ENCODE data around the gene CCL14. TPM values are rescaled to one million over a fixed set of nuclear protein-coding genes. Genes with fewer than 3 reads are reported as not detected.

Gene CCL14
- not detected in 2 replicates for total RNA-seq

DNA sequence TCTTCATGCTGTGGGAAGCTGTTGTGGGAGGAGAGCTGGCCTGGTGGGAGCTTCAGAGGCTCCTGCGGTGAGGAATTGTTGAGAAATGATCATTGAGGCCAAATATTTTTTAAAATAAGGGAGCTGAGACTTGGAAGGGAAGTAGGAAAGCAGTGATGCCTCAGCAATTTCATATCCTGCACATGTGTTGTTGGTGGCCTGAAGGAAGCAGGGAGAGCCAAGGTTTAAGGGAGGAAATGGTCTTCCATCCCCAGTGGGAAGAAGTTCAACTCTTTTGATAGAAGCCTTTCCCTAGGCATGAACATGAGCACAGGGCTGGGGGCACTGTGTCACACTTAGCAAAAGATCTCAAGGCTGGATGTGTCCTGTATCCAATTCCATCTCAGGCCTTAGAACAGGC, at the start of gene CCL14:
Gene CCL14 (minus strand): TSS at position 87 of the 400 bp plus-strand sequence. CDS start 80 bp downstream, at position 7.
- no peaks in the 10 kb centered on the region for H3K36me3 ChIP-seq (ENCODE audit: control insufficient read depth, insufficient read depth, low read length)
- no peaks in the 10 kb centered on the region for H3K27me3 ChIP-seq (ENCODE audit: control insufficient read depth, insufficient read depth, low read length)
- H3K4me3 ChIP-seq (ENCODE audit: low read depth, low read length) = no peak within 1 kb of the TSS
- no peak for DNase-seq (ENCODE audit: low read depth)
- TF ChIP-seq, protein P1, sequence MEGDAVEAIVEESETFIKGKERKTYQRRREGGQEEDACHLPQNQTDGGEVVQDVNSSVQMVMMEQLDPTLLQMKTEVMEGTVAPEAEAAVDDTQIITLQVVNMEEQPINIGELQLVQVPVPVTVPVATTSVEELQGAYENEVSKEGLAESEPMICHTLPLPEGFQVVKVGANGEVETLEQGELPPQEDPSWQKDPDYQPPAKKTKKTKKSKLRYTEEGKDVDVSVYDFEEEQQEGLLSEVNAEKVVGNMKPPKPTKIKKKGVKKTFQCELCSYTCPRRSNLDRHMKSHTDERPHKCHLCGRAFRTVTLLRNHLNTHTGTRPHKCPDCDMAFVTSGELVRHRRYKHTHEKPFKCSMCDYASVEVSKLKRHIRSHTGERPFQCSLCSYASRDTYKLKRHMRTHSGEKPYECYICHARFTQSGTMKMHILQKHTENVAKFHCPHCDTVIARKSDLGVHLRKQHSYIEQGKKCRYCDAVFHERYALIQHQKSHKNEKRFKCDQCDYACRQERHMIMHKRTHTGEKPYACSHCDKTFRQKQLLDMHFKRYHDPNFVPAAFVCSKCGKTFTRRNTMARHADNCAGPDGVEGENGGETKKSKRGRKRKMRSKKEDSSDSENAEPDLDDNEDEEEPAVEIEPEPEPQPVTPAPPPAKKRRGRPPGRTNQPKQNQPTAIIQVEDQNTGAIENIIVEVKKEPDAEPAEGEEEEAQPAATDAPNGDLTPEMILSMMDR (IDR thresholded peaks at IDR 0.05; ENCODE audit: insufficient read depth, low read length, poor library complexity, severe bottlenecking) = no peak

DNA sequence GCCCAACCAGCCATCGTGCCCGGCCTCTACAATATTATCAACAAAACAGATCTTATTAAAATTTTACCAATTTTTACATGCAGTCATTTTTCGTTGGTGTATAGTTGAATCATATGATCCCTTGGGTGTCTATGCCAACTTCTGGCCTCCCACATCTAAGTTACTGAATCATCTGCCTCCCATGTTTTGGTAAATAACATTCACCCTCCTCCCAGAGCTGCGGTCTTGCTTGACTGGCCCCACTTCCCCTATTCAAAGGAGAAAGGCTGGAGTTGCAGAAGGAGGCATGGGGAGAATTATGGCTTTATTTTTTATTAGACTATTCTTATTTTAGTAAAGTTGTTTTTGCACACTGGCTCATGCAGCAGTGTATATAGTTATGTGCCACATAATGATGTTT, 49.7 kb upstream of the CCL14 start:
- Histone ChIP-seq H3K36me3 (ENCODE audit: control insufficient read depth, insufficient read depth, low read length) (no peaks in the 10 kb centered on the region), H3K27me3 (ENCODE audit: control insufficient read depth, insufficient read depth, low read length) (peaks cover 2% of the 10 kb centered on the region), H3K4me3 (ENCODE audit: low read depth, low read length) (no peak overlapping the region)
- DNase-seq (ENCODE audit: low read depth) = no peak
- TF ChIP-seq, protein P1 (IDR thresholded peaks at IDR 0.05; ENCODE audit: insufficient read depth, low read length, poor library complexity, severe bottlenecking) = no peak

DNA sequence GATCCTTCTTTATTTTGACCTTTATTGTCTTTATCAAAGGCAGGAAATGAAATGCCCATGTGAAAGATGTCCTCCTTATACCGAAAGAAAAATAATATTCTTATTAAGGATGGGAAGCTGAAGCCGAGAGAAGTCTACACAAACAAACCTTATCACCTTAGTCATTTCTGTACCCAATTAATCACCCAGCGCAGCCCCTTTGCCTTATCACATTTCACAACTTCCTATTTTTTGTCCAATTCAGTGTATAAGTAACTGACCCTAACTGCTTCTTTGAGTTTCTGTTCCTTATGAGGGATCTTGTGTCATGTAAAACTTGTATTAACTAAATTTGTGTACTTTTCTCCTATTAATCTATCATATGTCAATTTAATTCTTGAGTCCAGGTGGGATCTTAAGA, 47.6 kb upstream of the CCL14 start:
- TF ChIP-seq, protein P1 (IDR thresholded peaks at IDR 0.05; ENCODE audit: insufficient read depth, low read length, poor library complexity, severe bottlenecking) = no peak
- Histone ChIP-seq H3K4me3 (ENCODE audit: low read depth, low read length) (no peak overlapping the region), H3K27me3 (ENCODE audit: control insufficient read depth, insufficient read depth, low read length) (peaks cover 2% of the 10 kb centered on the region), H3K36me3 (ENCODE audit: control insufficient read depth, insufficient read depth, low read length) (no peaks in the 10 kb centered on the region)
- no peak for DNase-seq (ENCODE audit: low read depth)

DNA sequence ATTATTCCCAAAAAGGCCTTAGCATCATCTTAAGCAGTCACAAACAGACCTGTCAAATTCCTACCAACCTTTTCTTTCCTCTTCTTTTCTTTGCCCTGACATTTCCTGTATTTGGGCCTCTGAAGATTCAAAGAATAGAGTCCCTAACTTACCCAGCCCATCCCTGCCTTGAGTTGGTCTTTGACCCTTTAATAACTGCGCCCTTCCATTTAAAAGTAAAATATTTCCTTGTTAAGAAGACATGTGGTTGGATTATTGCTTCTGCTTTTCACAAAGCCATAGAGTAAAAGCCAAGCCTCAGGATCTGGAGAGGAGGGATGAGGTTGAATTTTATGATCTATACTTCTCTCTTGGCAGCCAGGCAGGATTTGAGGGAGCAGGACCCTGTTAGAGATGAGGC, 44.4 kb upstream of the CCL14 start:
- no peaks in the 10 kb centered on the region for H3K36me3 ChIP-seq (ENCODE audit: control insufficient read depth, insufficient read depth, low read length)
- no peak for DNase-seq (ENCODE audit: low read depth)
- peaks cover 2% of the 10 kb centered on the region for H3K27me3 ChIP-seq (ENCODE audit: control insufficient read depth, insufficient read depth, low read length)
- TF ChIP-seq, protein P1 (IDR thresholded peaks at IDR 0.05; ENCODE audit: insufficient read depth, low read length, poor library complexity, severe bottlenecking) = no peak
- H3K4me3 ChIP-seq (ENCODE audit: low read depth, low read length) = no peak overlapping the region

- Histone ChIP-seq H3K4me3 (ENCODE audit: low read depth, low read length) (no peak overlapping the region), H3K27me3 (ENCODE audit: control insufficient read depth, insufficient read depth, low read length) (peaks cover 1% of the 10 kb centered on the region), H3K36me3 (ENCODE audit: control insufficient read depth, insufficient read depth, low read length) (no peaks in the 10 kb centered on the region)
- DNase-seq (ENCODE audit: low read depth) = no peak
- TF ChIP-seq, protein P1 (IDR thresholded peaks at IDR 0.05; ENCODE audit: insufficient read depth, low read length, poor library complexity, severe bottlenecking) = no peak
These were observed 41.2 kb upstream of the CCL14 start for GRCh38 chr17:36027761-36028160.

GRCh38 chr17:36024106-36024869, 37.8 kb upstream of the CCL14 start:
- Histone ChIP-seq H3K27me3 (ENCODE audit: control insufficient read depth, insufficient read depth, low read length) (no peaks in the 10 kb centered on the region), H3K36me3 (ENCODE audit: control insufficient read depth, insufficient read depth, low read length) (no peaks in the 10 kb centered on the region), H3K4me3 (ENCODE audit: low read depth, low read length) (no peak overlapping the region)
- TF ChIP-seq, protein P1 (IDR thresholded peaks at IDR 0.05; ENCODE audit: insufficient read depth, low read length, poor library complexity, severe bottlenecking) = no peak
- no peak for DNase-seq (ENCODE audit: low read depth)
